Stimulated activated CD4-positive, alpha-beta T cell treated with anti-CD3 and anti-CD28 coated beads, Interleukin-12 subunit alpha, Interleukin-12 subunit beta, amount 100 ng/mL, for 24 hours (primary cell): ENCODE measurements around the gene ZDHHC12.

Source experiments
- DNase-seq, 2 experiments: peaks; one replicate each; pipeline ENCODE4 v3.0.0-alpha.2; 2020; ENCODE audit warnings: low read depth in 2 of 2

Gene ZDHHC12, protein sequence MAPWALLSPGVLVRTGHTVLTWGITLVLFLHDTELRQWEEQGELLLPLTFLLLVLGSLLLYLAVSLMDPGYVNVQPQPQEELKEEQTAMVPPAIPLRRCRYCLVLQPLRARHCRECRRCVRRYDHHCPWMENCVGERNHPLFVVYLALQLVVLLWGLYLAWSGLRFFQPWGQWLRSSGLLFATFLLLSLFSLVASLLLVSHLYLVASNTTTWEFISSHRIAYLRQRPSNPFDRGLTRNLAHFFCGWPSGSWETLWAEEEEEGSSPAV

DNA sequence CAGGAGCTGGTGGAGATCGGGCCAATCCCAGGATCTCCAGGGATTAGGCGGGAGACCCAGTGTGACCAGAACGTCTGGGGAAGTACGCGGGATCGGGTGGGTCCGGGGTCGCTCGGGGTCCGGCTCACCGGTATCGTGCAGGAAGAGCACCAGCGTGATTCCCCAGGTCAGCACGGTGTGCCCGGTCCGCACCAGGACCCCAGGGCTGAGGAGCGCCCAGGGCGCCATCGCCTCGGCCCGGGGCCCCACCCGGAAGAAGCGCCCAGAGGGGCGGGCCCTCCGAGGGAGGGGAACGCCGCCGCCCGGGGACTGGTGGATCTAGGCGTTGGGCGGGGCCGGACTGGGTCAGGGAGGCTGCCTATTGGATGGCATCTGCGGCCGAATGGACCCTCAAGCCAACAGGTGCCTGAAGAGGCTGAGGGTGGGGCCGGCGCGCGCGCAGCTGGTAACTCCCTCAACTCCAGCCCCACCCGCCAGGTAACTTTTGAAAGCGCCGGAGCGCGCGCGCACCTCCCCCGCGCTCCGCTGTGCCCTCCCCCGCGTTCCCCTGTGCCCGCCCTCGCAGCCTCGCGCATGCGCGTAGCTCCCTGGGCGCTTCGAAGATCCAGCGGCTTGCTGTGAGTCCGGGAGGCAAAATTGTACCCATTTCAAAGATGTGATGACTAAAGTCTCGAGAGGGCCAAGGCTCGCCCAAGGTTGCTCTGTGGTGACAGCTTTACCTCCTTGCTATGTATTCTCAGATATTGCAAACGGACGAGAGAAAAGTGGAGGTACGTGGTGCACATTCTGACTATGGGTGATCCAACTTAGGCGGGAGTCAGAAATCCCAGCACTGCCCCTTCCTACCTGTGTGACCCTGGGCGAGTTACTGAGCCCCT lies at the start of gene ZDHHC12:
ZDHHC12 (minus strand) TSS at position 262 of the 878 bp plus-strand sequence; CDS start at position 228, 34 bp downstream.
- peak; percentile 95 to 99 for DNase-seq

GRCh38 chr9:128773049-128773448 lies 49.1 kb upstream of the ZDHHC12 start:
- no peak for DNase-seq

GRCh38 chr9:128771745-128772519 lies 48.0 kb upstream of the ZDHHC12 start, which contains the start of gene ZER1:
Gene ZER1 (minus strand): TSS chr9:128771927. CDS start chr9:128755565, 16,362 bp downstream.
- peak; percentile 91 to 93 for DNase-seq

DNA sequence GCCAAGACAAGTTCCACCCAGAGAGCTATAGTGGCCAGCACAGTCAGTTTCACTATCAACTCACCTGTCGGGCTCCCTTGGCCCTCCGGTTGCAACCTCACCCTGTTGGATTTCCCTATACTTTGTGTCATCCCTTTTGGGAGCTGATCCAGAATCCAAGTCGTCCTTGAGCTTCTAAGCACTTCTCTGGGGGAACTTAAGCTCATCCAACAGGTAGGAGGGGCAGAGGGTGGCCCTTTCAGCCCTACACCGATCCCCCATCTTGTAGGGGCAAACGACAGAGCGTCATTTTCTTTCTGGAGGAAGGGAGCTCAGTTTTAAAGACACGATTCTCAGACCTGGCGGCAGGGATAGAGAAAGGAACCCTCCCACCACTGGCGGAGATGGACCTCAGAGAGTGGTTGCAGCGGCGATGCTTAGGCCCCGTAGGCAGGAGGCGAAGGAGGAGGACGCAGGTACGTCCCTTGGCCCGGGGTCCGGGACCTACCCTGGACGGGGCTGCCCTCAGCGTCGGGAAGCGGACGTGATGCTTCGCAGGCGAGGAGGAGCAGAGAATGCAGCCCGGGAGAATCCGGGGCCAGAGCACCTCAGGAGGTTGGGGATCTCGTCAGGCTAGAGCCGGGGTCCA lies 47.3 kb upstream of the ZDHHC12 start:
- no peak for DNase-seq

DNA sequence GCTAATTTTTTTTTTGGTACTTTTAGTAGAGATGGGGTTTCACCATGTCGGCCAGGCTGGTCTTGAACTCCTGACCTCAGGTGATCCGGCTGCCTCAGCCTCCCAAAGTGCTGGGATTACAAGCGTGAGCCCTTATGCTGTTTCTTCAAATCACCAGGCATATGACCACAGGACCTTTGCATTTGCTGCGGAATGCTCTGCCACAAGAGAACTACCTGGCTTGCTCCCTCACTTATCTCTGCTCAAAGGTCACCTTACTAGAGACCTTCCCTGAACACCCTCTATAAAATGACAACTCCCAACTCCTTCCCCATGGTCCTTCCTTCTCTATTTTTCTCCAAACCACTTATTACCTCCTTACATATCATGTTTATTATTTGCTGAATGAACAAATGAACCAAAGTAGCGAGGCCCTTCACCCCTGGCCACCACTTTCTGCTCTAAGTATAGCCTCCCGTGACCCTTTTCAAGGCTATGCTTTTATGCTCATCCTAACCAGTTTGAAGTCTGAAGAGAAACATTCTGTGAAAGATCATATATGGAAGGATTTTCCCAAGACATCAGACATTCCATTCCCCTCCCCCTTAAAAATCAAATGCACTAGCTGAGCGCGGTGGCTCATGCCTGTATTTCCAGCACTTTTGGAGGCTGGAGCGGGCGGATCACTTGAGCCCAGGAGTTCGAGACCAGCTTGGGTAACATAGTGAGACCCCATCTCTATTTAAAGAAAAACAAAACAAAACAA lies 46.5 kb upstream of the ZDHHC12 start:
- no peak for DNase-seq

DNA sequence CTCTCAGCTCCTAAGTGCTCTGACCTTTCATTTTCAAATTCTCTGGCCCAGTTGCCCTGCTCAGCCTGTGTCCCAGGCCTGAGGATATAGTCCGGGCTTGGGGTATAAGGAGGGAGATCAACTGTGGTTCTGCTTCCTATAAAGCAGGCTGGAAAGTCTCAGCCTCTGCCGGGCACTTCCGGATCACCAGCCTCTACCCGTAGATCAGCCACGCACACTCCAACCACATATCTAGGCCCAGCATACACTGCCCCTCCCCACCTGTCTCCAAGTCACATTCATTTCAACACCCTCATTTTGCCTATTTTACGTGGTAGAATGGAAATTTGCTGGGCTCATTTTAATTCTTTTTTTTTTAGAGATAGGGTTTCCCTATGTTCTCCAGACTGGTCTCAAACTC lies 44.7 kb upstream of the ZDHHC12 start:
- DNase-seq: no peak

- DNase-seq: no peak
These were observed 41.6 kb upstream of the ZDHHC12 start for GRCh38 chr9:128765499-128765898.

DNA sequence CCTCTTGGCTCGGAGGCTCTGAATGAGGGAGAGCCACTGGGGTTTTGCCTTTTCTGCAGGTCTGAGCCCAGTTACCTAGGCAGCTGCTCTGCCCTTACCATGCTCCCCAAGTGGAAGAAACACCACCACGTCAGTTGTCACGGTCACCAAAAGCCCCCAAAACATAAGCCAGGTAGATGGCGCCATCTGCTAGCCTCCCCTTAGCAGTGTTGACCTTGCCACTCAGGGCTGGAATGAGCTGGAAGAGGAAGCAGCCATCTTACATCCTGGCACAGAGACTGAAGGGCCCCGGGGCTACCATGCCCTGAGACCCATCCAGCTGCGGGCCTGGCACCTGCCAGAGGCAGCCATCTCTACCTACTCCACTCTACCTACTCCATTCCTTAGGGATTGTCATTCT lies 40.4 kb upstream of the ZDHHC12 start:
- no peak for DNase-seq

- no peak for DNase-seq
These were observed 38.9 kb upstream of the ZDHHC12 start for GRCh38 chr9:128762671-128763449.

DNA sequence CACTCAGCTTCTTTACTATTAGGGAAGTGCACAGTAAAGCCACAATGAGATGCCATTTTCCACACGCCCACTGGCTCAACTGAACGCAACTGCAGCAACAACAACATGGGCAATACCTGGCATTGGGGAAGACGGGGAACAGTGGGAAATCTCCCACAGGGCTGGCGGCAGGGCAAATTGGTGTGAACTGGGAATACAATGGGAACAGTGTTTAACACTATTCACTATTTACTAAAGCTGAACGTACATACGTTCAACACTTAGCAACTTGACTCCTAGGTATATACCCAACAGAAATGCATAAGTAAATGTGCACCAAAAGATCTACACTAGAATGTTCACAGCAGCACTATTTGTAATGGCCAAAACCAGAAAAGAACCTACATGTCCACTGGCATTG lies 33.7 kb upstream of the ZDHHC12 start:
- DNase-seq: no peak

- no peak for DNase-seq
These were observed 29.7 kb upstream of the ZDHHC12 start for GRCh38 chr9:128753627-128754026.

- no peak for DNase-seq
These were observed 27.1 kb upstream of the ZDHHC12 start for GRCh38 chr9:128750926-128751595.

GRCh38 chr9:128747241-128747640 lies 23.3 kb upstream of the ZDHHC12 start:
- no peak for DNase-seq

- DNase-seq: no peak
These were observed 19.5 kb upstream of the ZDHHC12 start for GRCh38 chr9:128743421-128743820.

DNA sequence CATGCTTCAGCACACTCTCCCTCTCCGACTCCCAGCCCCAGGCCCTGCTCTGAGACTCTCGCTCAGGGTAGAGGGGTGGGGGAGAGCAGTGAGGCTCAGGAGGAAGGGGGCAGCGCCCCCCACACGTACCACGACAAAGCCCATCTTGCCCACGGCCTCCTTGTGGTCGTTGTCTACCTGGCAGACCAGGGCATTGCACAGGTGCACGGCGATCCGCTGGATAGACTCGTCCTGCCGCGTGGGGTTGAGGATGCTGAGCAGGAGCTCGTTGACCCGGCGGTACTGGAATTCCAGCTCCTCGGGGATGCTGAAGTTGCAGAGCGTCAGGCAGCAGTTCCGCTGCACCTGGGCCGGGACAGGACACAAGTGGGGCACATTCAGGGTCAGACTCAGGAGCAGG lies 18.5 kb upstream of the ZDHHC12 start:
- DNase-seq: no peak

DNA sequence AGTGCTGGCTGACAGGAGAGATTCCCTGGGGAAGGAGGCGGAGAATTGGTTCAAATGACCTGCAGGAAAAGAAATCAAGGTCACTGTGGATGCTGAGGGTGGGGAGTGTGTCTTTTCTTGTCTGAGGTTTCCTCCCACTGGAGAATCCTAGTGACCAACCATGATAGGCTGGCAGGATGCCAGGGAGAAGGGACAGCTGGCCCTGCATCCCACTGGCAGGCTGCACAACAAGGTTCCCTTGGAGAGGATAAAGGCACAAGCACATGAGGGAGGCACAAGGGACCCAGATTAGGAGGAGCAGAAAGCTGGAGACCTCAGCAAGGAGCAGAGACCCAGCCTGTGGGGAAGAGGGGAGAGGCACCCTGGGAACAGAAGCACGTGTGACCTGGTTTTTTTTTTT lies 11.4 kb upstream of the ZDHHC12 start:
- DNase-seq: no peak

GRCh38 chr9:128733256-128733655 lies 9.3 kb upstream of the ZDHHC12 start:
- no peak for DNase-seq

DNA sequence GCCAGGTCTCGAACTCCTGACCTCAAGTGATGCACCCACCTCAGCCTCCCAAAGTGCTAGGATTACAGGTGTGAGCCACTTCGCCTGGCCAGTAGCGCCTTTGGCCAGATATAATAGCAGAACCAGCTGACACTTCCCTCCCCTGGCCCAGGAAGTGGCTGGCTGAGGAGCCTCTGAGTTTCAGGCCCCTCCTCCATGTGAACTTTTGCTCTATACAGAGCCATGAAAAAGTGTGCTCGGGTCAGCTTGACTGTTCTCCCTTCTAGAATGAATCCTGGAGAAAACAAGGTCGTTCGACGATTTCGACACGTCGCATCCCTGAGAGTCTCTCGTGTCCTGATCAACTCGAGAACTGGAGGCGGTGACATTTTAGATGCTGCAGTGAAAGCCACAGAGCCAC lies 8.6 kb upstream of the ZDHHC12 start:
- no peak for DNase-seq

DNA sequence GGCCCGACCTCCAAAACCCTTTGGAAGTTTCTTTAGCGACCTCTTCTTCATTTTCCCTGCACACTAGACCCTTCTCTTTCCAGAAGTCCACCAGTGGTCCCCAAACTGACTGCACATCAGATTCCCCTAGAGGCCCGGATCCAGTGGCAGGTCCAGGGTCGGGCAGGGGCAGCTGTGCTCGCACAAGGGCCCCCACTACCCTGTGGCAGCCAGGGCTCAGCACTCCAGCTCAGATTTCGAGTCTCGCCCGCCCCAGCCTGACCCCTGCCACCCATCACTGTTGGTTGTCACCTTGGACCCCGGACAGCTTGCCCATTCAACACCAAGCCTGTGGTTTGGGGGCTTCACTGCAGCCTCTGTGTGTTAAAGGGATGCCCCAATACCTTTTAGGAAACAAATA lies 7.8 kb upstream of the ZDHHC12 start:
- DNase-seq: no peak

GRCh38 chr9:128731093-128731492 lies 7.2 kb upstream of the ZDHHC12 start:
- no peak for DNase-seq
